VCaP (cell line): ENCODE data around the gene ADGRV1.

Source experiments
- H3K27ac ChIP-seq: fragments of 450-650 bp; 2 replicates; pipeline ENCODE4 v1.5.1; 2017
- TF ChIP-seq, protein P1 (sequence below): fragments of 450-650 bp; conservative IDR thresholded peaks from 2 replicates; pipeline ENCODE4 v1.5.1; 2017; ENCODE audit warnings: mild to moderate bottlenecking, moderate library complexity

ADGRV1 gene

GRCh38 chr5:91052977-91053740, 494.6 kb downstream of the ADGRV1 start:
- H3K27ac ChIP-seq = no peak overlapping the region
- TF ChIP-seq, protein P1, sequence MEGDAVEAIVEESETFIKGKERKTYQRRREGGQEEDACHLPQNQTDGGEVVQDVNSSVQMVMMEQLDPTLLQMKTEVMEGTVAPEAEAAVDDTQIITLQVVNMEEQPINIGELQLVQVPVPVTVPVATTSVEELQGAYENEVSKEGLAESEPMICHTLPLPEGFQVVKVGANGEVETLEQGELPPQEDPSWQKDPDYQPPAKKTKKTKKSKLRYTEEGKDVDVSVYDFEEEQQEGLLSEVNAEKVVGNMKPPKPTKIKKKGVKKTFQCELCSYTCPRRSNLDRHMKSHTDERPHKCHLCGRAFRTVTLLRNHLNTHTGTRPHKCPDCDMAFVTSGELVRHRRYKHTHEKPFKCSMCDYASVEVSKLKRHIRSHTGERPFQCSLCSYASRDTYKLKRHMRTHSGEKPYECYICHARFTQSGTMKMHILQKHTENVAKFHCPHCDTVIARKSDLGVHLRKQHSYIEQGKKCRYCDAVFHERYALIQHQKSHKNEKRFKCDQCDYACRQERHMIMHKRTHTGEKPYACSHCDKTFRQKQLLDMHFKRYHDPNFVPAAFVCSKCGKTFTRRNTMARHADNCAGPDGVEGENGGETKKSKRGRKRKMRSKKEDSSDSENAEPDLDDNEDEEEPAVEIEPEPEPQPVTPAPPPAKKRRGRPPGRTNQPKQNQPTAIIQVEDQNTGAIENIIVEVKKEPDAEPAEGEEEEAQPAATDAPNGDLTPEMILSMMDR = no peak

GRCh38 chr5:91053741-91054025, 495.1 kb downstream of the ADGRV1 start:
- TF ChIP-seq, protein P1 = no peak
- no peak overlapping the region for H3K27ac ChIP-seq

DNA sequence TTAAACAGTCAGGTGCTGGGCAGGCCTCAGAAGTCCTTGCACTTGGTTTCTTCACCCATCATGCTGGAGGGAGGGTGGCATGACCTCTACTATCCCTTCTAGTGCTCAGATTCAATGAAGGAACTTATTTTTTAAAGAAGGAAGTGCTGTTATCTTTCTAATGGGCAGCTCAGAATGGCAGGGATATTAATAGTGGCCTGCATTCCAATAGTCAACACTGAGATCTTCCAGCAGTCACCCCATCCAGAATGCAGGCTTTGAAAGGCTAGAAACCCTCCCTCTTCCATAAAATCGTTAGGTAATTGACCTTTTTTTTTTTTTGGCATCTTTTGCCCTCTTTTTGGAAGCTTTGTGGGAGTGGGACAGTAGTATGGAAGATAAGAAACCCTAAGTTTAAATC, 499.6 kb downstream of the ADGRV1 start:
- TF ChIP-seq, protein P1 = no peak
- no peak overlapping the region for H3K27ac ChIP-seq

- TF ChIP-seq, protein P1 = no peak
Observed at GRCh38 chr5:91058575-91058974, 500.0 kb downstream of the ADGRV1 start.

GRCh38 chr5:91059409-91059808, 500.8 kb downstream of the ADGRV1 start:
- TF ChIP-seq, protein P1 = no peak

More at GRCh38 chr5:91058575-91058974, 500.0 kb downstream of the ADGRV1 start:
- no peak overlapping the region for H3K27ac ChIP-seq

GRCh38 chr5:91061094-91061493, 502.5 kb downstream of the ADGRV1 start:
- TF ChIP-seq, protein P1 = no peak
- no peak overlapping the region for H3K27ac ChIP-seq

More at GRCh38 chr5:91059409-91059808, 500.8 kb downstream of the ADGRV1 start:
- no peak overlapping the region for H3K27ac ChIP-seq

- TF ChIP-seq, protein P1 = no peak
- H3K27ac ChIP-seq = peak overlapping the region; percentile 38
Observed at GRCh38 chr5:91061946-91062562, 503.5 kb downstream of the ADGRV1 start.

- peak overlapping the region; percentile 38 for H3K27ac ChIP-seq
Observed at GRCh38 chr5:91063098-91063690, 504.6 kb downstream of the ADGRV1 start.
